ENCODE measurements around the gene GLS2.

GRCh38 chr12:56476143-56476542, 11.8 kb downstream of the GLS2 start:
- TF ChIP-seq, protein P1, sequence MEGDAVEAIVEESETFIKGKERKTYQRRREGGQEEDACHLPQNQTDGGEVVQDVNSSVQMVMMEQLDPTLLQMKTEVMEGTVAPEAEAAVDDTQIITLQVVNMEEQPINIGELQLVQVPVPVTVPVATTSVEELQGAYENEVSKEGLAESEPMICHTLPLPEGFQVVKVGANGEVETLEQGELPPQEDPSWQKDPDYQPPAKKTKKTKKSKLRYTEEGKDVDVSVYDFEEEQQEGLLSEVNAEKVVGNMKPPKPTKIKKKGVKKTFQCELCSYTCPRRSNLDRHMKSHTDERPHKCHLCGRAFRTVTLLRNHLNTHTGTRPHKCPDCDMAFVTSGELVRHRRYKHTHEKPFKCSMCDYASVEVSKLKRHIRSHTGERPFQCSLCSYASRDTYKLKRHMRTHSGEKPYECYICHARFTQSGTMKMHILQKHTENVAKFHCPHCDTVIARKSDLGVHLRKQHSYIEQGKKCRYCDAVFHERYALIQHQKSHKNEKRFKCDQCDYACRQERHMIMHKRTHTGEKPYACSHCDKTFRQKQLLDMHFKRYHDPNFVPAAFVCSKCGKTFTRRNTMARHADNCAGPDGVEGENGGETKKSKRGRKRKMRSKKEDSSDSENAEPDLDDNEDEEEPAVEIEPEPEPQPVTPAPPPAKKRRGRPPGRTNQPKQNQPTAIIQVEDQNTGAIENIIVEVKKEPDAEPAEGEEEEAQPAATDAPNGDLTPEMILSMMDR (IDR thresholded peaks at IDR 0.05; ENCODE audit: low read depth, low read length), result no peak
- TF ChIP-seq EZH2phosphoT487 (IDR thresholded peaks at IDR 0.05; ENCODE audit: low read depth), result no peak

Measured in OCI-LY3 (cell line).